SK-N-SH treated with all-trans-retinoic acid at 6 μM for 48 hours (cell line): ENCODE results near the gene RPS6KA4.

ENCODE experiments used
- ATAC-seq: fragments of 200-7000 bp; cut with Tn5 transposase; 3 replicates; pipeline ENCODE4 v1.9.1; 2020; ENCODE audit warnings: mild to moderate bottlenecking, moderate library complexity
- ESRRG ChIP-seq: fragments of 250-450 bp; sonication (Bioruptor Pico); IDR thresholded peaks from 2 replicates; pipeline ENCODE4 v1.6.1; 2021; ENCODE audit warnings: mild to moderate bottlenecking
- GLIS3 ChIP-seq: fragments of 250-450 bp; sonication (Bioruptor Pico); IDR thresholded peaks from 2 replicates; pipeline ENCODE4 v1.5.0; 2020; ENCODE audit warnings: mild to moderate bottlenecking, moderate library complexity
- ISL1 ChIP-seq: fragments of 250-450 bp; sonication (Bioruptor Pico); IDR thresholded peaks from 2 replicates; pipeline ENCODE4 v2.1.2; 2022; ENCODE audit warnings: mild to moderate bottlenecking, moderate library complexity
- OSR1 ChIP-seq: fragments of 250-450 bp; sonication (Bioruptor Pico); IDR thresholded peaks from 2 replicates; pipeline ENCODE4 v1.8.0; 2022; ENCODE audit warnings: moderate library complexity, mild to moderate bottlenecking, inconsistent platforms
- ZNF565 ChIP-seq: fragments of 450-650 bp; formaldehyde crosslinking; conservative IDR thresholded peaks from 2 replicates; pipeline ENCODE4 v1.5.0; 2020; ENCODE audit warnings: low read depth, mild to moderate bottlenecking, moderate library complexity
- ZNF70 ChIP-seq: fragments of 450-650 bp; formaldehyde crosslinking; IDR thresholded peaks from 2 replicates; pipeline ENCODE4 v1.5.0; 2020; ENCODE audit warnings: mild to moderate bottlenecking, moderate library complexity
- ZNF8 ChIP-seq: fragments of 450-650 bp; formaldehyde crosslinking; IDR thresholded peaks from 2 replicates; pipeline ENCODE4 v1.5.0; 2020; ENCODE audit warnings: mild to moderate bottlenecking, moderate library complexity
- TF ChIP-seq, protein P1 (sequence below): fragments of 250-450 bp; sonication (Bioruptor Pico); IDR thresholded peaks from 2 replicates; pipeline ENCODE4 v1.5.1; 2021; ENCODE audit warnings: mild to moderate bottlenecking, moderate library complexity

RPS6KA4 gene

DNA sequence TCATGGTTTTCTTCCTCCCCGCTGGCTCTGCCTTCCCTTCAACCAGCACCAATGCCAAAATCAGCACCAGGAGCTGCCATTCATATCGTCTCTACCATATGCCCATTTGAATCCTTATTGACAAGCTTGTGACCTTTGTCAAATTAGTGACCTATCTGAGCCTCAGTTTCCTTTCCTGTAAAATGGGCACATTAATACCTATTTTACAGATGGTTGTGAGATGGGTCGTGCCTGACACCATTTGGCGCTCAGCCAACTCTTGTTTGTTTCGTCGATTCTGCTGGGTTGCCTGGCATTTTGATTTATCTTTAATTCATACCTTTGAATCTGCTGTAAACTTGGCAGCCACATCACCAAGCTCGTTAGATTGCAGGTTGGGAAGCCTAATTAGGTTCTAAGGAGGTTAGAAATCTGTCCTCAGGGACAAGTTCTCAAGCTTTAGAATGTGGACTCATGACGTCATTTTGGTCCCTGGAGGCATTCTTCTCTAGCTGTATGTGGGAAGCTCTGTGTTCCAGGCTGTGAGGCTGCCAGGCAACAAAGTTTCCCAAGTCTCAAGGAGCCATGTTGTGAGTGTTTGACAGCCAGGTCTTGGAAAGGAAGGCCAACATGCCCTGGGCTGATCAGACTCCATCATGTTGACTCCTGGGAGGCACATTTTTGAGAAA lies 61.0 kb downstream of the RPS6KA4 start:
- no peak for TF ChIP-seq ISL1 (CRISPR knock-in tag)
- no peak for TF ChIP-seq OSR1
- TF ChIP-seq, protein P1, sequence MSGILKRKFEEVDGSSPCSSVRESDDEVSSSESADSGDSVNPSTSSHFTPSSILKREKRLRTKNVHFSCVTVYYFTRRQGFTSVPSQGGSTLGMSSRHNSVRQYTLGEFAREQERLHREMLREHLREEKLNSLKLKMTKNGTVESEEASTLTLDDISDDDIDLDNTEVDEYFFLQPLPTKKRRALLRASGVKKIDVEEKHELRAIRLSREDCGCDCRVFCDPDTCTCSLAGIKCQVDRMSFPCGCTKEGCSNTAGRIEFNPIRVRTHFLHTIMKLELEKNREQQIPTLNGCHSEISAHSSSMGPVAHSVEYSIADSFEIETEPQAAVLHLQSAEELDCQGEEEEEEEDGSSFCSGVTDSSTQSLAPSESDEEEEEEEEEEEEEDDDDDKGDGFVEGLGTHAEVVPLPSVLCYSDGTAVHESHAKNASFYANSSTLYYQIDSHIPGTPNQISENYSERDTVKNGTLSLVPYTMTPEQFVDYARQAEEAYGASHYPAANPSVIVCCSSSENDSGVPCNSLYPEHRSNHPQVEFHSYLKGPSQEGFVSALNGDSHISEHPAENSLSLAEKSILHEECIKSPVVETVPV (CRISPR knock-in tag), result no peak
- TF ChIP-seq ESRRG (CRISPR knock-in tag), result no peak
- TF ChIP-seq ZNF70 (CRISPR knock-in tag), result no peak
- TF ChIP-seq ZNF565 (CRISPR knock-in tag), result no peak
- no peak for TF ChIP-seq GLIS3 (CRISPR knock-in tag)
- TF ChIP-seq ZNF8 (CRISPR knock-in tag), result no peak
- no peak for ATAC-seq
